GM10266 (cell line): Measurements from ENCODE around the gene GPR162.
"Not testable (repeated sequence)": the region's sequence is repeated elsewhere in the genome, so short reads cannot be mapped to it uniquely, and the experiment has no call there.

Experiments used
- DNase-seq: peaks from one replicate; pipeline ENCODE4 v3.0.0; 2012; ENCODE audit errors: extremely low spot score
- CTCF ChIP-seq: IDR thresholded peaks from 2 replicates; pipeline ENCODE4 v1.5.1; 2012; ENCODE audit warnings: mild to moderate bottlenecking, low read depth; ENCODE audit not compliant: control insufficient read depth, insufficient read depth; ENCODE audit errors: missing control alignments

Gene GPR162

GRCh38 chr12:6867413-6868210 lies 46.0 kb downstream of the GPR162 start, which contains the start of gene TPI1:
TPI1 (plus strand) TSS chr12:6867531; CDS start chr12:6867567, 36 bp downstream.
- TF ChIP-seq CTCF = no peak
- DNase-seq = peak; percentile 96

DNA sequence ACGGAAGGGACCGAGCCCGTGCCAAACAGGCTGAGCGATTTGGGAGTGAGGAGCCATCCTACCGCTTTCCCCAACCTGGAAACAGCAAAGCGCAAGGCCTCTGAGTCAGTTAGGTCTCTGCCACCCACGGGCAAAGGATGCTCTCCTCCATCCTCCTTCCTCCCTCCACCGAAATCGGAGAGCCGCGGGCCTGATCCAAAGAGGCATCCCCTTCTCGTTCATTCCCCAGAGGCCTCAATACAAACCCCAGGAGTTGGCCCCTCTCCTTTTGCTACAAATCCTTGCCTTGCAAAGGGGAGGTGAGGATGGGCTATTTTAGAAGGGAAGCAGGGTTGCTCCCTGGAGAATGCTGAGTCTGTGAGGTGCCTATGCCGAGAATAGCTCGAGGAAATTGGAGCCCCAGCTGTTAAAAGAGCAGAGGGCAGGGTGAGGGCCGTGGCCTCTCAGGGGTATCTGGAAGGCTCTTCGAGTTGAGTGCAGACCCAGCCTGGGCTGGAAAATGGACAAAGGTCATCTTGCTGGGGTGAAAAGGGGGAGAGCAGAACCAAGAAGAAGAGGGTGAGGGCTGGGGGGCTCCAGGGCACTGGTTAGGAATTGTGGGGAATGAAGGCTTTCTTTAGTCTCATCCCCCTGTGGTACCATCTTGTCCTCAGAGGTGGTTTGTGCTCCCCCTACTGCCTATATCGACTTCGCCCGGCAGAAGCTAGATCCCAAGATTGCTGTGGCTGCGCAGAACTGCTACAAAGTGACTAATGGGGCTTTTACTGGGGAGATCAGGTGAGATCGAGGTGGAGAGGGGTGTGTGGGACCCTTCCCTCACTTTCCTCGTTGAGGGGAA lies 46.8 kb downstream of the GPR162 start:
- TF ChIP-seq CTCF = peak; percentile 27
- DNase-seq = no peak

GRCh38 chr12:6869049-6870021 lies 47.7 kb downstream of the GPR162 start:
- peak; percentile 84 for TF ChIP-seq CTCF
- DNase-seq = peak; percentile 85

GRCh38 chr12:6870304-6870703 lies 48.7 kb downstream of the GPR162 start:
- DNase-seq = not testable (repeated sequence)

DNA sequence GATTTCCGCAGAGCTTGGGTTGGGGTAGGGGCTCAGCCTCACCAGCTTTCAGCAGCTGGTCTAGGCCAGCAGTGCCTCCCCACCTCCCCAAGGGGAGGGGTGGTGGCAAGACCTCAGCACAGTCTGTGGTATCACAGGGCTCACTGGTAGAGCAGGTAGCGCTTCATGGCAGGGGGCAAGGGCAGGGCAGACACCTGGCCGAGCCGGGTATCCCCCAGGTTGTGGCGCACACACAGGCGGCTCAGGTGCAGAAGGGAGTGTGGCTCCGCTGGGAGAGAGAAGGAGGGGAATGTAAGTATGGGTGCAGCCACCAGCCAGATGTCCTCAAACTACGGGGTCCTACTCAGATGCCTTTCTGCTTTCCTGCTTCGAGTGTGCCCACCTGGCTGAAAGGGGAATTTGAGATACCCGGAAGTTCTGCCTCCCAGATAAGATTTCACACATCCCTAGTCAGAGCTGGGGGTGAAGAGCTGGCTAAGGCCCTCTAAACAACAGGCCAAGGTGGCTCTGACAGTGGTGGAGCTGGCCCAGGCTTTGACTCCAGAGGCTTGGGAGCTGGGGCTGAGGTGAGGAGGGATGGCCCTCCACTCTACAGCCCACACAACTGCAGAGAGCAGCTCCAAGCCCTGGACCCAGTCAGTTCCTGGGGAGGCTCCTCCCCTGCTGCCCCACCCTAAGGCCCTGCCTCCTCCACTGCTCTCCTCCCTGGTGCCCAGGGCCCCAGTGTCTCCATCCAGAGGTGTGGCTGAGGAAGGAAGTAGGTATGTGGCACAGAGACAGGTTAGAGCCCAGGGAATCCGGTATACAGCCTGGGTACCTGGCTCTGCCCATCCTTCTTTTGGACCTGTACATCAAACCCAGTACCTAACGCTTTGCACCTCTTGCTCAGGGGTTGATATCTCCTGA lies 49.7 kb downstream of the GPR162 start:
- peak; percentile 57 for DNase-seq
- no peak for TF ChIP-seq CTCF

DNA sequence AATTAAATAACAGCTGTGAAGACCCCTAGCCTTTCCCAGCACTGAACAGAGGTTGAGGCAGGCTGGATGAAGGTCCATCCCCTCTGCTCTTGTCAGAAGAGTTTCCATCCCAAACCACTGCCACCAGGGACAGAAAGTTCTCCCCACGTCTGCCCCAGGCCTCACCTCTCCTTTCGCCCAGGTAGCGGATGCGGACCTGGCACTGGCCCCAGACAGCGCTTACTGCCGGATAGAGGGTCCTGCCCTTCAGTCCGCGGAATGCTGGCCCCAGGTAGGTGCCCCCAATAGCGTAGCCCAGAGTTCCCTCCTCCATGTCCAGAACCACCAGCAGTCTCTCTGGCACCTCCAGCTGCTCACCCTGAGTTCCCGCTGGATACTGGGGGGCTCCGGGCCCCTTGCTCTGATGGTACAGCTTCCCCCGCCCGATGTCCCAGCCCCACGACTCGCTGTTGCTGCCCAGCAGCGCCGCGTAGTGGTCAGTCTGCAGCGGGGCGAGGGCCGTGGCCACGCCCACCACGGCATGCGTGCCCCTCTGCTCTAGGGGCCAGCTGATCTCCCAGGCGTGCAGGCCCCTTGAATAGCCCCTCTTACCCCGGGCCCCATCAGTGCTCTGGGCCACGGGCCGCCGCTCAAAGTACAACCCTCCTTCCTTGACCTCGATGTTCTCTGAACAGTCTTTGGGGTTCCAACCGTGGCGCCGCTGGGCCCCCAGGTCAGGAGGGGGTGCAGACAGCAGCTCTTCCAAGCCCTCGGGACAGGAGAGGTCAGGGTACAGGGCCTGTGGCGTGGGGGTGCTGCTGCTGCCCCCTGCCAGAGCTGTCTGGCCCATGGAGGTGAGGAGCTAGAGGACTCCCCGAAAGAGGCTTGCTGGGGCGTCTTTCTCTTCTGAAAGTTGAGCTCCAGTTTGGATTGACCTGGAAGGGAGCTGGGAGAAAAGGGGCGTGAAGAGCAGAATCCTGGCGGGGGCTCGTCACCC lies 50.7 kb downstream of the GPR162 start:
- peak; percentile 90 for DNase-seq
- peak; percentile 100 for TF ChIP-seq CTCF
